Measurements from ENCODE around the gene ERICH2.

DNA sequence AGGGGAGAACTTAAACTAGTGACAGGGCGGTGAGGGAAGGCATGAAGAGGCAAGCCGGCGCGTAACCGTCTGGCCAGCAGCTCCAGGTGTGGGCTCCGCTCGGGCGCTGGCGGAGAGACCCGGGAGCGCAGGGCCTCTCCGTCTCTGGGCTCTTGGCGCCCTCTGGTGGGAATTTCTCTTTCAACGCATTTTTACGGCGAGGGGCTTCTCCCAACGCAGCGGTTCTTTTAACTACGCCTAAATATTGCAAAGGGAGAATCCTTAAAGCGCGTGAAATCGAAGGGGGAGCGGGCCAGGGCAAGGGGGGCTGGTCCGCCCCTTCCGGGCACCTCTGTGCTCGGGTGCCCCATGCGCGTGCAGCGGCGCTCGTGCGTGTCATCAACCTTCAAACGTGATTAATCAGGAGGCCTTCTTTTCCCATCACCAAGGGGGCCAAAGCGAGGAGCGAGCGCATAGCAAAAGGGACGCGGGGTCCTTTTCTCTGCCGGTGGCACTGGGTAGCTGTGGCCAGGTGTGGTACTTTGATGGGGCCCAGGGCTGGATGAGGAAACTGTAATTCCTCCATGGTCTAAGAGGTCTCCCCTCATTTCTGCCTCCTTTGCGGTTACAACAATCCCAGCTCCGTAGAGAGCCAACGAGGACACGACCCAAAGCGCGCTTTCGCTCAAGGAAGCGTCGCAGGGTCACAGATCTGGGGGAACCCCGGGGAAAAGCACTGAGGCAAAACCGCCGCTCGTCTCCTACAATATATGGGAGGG, 45.7 kb downstream of the ERICH2 start:
- TF ChIP-seq, protein P1, sequence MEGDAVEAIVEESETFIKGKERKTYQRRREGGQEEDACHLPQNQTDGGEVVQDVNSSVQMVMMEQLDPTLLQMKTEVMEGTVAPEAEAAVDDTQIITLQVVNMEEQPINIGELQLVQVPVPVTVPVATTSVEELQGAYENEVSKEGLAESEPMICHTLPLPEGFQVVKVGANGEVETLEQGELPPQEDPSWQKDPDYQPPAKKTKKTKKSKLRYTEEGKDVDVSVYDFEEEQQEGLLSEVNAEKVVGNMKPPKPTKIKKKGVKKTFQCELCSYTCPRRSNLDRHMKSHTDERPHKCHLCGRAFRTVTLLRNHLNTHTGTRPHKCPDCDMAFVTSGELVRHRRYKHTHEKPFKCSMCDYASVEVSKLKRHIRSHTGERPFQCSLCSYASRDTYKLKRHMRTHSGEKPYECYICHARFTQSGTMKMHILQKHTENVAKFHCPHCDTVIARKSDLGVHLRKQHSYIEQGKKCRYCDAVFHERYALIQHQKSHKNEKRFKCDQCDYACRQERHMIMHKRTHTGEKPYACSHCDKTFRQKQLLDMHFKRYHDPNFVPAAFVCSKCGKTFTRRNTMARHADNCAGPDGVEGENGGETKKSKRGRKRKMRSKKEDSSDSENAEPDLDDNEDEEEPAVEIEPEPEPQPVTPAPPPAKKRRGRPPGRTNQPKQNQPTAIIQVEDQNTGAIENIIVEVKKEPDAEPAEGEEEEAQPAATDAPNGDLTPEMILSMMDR (IDR thresholded peaks at IDR 0.05; ENCODE audit: low read length) = peak; percentile 88
- TF ChIP-seq EZH2 (IDR thresholded peaks at IDR 0.05; ENCODE audit: borderline replicate concordance, low read length) = no peak
